HepG2 (cell line): ENCODE data around the gene LMTK2. TPM values are rescaled to one million over a fixed set of nuclear protein-coding genes. Genes with fewer than 3 reads are reported as not detected.

Experiments
- HNF4G ChIP-seq, 2 experiments: sonication (generic) in 1 of 2; formaldehyde crosslinking in 1 of 2; IDR thresholded peaks; 2 replicates each; pipeline versions ENCODE4 v1.4.0 to v1.6.1; 2011 to 2020; ENCODE audit warnings: borderline replicate concordance in 2 of 2, low read depth in 2 of 2, mild to moderate bottlenecking in 2 of 2, low read length in 1 of 2, missing genetic modification reagents in 1 of 2, moderate library complexity in 1 of 2
- RXRB ChIP-seq: IDR thresholded peaks from 2 replicates; pipeline ENCODE4 v1.6.1; 2016; ENCODE audit warnings: borderline replicate concordance, missing genetic modification reagents, missing compliant biosample characterization
- SALL1 ChIP-seq: sonication (generic); formaldehyde crosslinking; IDR thresholded peaks from 2 replicates; pipeline ENCODE4 v1.8.0; 2022; ENCODE audit warnings: mild to moderate bottlenecking, missing genetic modification reagents
- TBX3 ChIP-seq: fragments of 450-650 bp; IDR thresholded peaks from 2 replicates; pipeline ENCODE4 v1.6.1; 2017; ENCODE audit warnings: antibody characterized with exemption, mild to moderate bottlenecking, inconsistent platforms, borderline replicate concordance
- ZNF232 ChIP-seq: sonication (generic); formaldehyde crosslinking; IDR thresholded peaks from 2 replicates; pipeline ENCODE4 v1.4.0; 2020; ENCODE audit warnings: missing genetic modification reagents, borderline replicate concordance
- ZNF879 ChIP-seq: sonication (generic); formaldehyde crosslinking; IDR thresholded peaks from 2 replicates; pipeline ENCODE4 v1.8.1; 2023; ENCODE audit warnings: missing genetic modification reagents
- ZNF883 ChIP-seq: sonication (generic); formaldehyde crosslinking; IDR thresholded peaks from 2 replicates; pipeline ENCODE4 v1.5.1; 2020; ENCODE audit warnings: mild to moderate bottlenecking, missing genetic modification reagents; ENCODE audit errors: not compliant biosample characterization
- polyA plus RNA-seq, 8 experiments: library from polyadenylated mRNA; depleted of rRNA in 3 of 8; stranded (reverse) in 7 of 8; unstranded in 1 of 8; fragments of >200 nt; fragmentation: Illumina TruSeq in 4 of 8; extraction: Trizol in 4 of 8; gene quantifications; 2 replicates each; pipeline versions ENCODE4 v1.2.1 to v1.2.3, GENCODE V29; 2011 to 2016; ENCODE audit warnings: low read depth in 4 of 8, missing spikeins in 1 of 8, mixed read lengths in 1 of 8; ENCODE audit not compliant: insufficient read depth in 1 of 8
- total RNA-seq, 5 experiments: library from RNA; depleted of rRNA; stranded (reverse); fragments of >200 nt; fragmentation: Illumina TruSeq; extraction: Trizol; gene quantifications; 2 replicates each; pipeline ENCODE4 v1.2.3, GENCODE V29; 2016; ENCODE audit warnings: low read depth in 1 of 5
- TF ChIP-seq, protein P1 (sequence below): sonication (generic); formaldehyde crosslinking; IDR thresholded peaks from 2 replicates; pipeline ENCODE4 v1.9.0; 2021; ENCODE audit warnings: missing genetic modification reagents, mild to moderate bottlenecking, borderline replicate concordance
- TF ChIP-seq, protein P2 (sequence below): sonication (generic); formaldehyde crosslinking; IDR thresholded peaks from 2 replicates; pipeline ENCODE4 v1.4.0; 2020; ENCODE audit warnings: mild to moderate bottlenecking, missing genetic modification reagents
- TF ChIP-seq, protein P3 (sequence below): IDR thresholded peaks from 2 replicates; pipeline ENCODE4 v1.6.1; 2016
- TF ChIP-seq, protein P4 (sequence below): IDR thresholded peaks from 2 replicates; pipeline ENCODE4 v1.4.0; 2020; ENCODE audit warnings: mild to moderate bottlenecking, missing genetic modification reagents
- TF ChIP-seq, protein P5 (sequence below): sonication (generic); formaldehyde crosslinking; IDR thresholded peaks from 2 replicates; pipeline ENCODE4 v1.4.0; 2020; ENCODE audit warnings: missing genetic modification reagents, mild to moderate bottlenecking, borderline replicate concordance

The LMTK2 gene
- total and polyA plus RNA-seq, 2 of the 13 experiments (the other 11 are each of a cell fraction or from before 2014, with no cell fraction given): 9.5 to 11.7 TPM

DNA sequence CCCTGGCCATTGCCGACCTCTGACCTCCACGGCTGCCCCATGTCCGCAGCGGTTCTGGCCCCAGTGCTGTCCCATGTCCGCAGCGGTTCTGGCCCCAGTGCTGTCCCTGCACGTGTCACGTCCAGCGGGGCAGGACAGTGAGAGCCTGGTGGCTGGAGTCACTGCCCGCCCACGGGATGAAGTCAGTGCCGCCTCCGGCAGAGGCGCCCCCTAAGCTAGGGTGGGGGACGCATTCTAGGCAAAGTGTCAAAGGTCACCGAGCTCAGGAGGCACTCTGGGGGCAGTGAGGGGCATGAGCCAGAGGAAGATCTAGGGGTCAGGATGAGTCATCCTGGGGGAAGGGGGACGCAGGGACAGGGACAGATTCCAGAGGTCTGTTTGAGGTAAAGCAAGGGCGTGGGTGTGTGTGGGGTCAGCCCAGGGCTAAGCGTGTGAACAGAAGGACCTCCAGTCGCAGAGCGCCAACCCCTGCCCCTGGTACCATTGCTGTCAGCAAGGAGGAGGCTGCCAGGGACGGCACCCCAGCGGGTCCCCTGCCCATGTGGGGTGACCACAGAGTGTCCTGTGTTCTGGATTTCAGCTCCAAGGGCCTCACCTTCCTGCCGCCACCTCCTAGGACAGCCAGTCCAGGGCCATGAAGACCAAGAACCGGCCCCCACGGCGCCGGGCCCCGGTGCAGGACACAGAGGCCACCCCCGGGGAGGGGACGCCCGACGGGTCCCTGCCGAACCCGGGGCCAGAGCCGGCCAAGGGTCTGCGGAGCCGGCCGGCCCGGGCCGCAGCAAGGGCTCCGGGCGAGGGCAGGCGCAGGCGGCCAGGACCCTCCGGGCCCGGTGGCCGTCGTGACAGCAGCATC, 105.2 kb downstream of the LMTK2 start (continued):
- peak; percentile 93 for TF ChIP-seq RXRB (CRISPR knock-in tag)
- peak; percentile 87 for TF ChIP-seq SALL1
- TF ChIP-seq, protein P1, sequence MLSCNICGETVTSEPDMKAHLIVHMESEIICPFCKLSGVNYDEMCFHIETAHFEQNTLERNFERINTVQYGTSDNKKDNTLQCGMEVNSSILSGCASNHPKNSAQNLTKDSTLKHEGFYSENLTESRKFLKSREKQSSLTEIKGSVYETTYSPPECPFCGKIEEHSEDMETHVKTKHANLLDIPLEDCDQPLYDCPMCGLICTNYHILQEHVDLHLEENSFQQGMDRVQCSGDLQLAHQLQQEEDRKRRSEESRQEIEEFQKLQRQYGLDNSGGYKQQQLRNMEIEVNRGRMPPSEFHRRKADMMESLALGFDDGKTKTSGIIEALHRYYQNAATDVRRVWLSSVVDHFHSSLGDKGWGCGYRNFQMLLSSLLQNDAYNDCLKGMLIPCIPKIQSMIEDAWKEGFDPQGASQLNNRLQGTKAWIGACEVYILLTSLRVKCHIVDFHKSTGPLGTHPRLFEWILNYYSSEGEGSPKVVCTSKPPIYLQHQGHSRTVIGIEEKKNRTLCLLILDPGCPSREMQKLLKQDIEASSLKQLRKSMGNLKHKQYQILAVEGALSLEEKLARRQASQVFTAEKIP (CRISPR knock-in tag): no peak
- TF ChIP-seq, protein P2, sequence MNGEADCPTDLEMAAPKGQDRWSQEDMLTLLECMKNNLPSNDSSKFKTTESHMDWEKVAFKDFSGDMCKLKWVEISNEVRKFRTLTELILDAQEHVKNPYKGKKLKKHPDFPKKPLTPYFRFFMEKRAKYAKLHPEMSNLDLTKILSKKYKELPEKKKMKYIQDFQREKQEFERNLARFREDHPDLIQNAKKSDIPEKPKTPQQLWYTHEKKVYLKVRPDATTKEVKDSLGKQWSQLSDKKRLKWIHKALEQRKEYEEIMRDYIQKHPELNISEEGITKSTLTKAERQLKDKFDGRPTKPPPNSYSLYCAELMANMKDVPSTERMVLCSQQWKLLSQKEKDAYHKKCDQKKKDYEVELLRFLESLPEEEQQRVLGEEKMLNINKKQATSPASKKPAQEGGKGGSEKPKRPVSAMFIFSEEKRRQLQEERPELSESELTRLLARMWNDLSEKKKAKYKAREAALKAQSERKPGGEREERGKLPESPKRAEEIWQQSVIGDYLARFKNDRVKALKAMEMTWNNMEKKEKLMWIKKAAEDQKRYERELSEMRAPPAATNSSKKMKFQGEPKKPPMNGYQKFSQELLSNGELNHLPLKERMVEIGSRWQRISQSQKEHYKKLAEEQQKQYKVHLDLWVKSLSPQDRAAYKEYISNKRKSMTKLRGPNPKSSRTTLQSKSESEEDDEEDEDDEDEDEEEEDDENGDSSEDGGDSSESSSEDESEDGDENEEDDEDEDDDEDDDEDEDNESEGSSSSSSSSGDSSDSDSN (CRISPR knock-in tag): peak; percentile 43; the same call in 1 of the 2 replicates
- TF ChIP-seq, protein P3, sequence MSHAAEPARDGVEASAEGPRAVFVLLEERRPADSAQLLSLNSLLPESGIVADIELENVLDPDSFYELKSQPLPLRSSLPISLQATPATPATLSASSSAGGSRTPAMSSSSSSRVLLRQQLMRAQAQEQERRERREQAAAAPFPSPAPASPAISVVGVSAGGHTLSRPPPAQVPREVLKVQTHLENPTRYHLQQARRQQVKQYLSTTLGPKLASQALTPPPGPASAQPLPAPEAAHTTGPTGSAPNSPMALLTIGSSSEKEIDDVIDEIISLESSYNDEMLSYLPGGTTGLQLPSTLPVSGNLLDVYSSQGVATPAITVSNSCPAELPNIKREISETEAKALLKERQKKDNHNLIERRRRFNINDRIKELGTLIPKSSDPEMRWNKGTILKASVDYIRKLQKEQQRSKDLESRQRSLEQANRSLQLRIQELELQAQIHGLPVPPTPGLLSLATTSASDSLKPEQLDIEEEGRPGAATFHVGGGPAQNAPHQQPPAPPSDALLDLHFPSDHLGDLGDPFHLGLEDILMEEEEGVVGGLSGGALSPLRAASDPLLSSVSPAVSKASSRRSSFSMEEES (CRISPR knock-in tag): no peak
- TF ChIP-seq, protein P4, sequence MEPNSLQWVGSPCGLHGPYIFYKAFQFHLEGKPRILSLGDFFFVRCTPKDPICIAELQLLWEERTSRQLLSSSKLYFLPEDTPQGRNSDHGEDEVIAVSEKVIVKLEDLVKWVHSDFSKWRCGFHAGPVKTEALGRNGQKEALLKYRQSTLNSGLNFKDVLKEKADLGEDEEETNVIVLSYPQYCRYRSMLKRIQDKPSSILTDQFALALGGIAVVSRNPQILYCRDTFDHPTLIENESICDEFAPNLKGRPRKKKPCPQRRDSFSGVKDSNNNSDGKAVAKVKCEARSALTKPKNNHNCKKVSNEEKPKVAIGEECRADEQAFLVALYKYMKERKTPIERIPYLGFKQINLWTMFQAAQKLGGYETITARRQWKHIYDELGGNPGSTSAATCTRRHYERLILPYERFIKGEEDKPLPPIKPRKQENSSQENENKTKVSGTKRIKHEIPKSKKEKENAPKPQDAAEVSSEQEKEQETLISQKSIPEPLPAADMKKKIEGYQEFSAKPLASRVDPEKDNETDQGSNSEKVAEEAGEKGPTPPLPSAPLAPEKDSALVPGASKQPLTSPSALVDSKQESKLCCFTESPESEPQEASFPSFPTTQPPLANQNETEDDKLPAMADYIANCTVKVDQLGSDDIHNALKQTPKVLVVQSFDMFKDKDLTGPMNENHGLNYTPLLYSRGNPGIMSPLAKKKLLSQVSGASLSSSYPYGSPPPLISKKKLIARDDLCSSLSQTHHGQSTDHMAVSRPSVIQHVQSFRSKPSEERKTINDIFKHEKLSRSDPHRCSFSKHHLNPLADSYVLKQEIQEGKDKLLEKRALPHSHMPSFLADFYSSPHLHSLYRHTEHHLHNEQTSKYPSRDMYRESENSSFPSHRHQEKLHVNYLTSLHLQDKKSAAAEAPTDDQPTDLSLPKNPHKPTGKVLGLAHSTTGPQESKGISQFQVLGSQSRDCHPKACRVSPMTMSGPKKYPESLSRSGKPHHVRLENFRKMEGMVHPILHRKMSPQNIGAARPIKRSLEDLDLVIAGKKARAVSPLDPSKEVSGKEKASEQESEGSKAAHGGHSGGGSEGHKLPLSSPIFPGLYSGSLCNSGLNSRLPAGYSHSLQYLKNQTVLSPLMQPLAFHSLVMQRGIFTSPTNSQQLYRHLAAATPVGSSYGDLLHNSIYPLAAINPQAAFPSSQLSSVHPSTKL (CRISPR knock-in tag): peak; percentile 64
- TF ChIP-seq ZNF883 (CRISPR knock-in tag): peak; percentile 34
- TF ChIP-seq, protein P5, sequence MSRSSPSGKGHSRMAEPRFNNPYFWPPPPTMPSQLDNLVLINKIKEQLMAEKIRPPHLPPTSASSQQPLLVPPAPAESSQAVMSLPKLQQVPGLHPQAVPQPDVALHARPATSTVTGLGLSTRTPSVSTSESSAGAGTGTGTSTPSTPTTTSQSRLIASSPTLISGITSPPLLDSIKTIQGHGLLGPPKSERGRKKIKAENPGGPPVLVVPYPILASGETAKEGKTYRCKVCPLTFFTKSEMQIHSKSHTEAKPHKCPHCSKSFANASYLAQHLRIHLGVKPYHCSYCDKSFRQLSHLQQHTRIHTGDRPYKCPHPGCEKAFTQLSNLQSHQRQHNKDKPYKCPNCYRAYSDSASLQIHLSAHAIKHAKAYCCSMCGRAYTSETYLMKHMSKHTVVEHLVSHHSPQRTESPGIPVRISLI: 0 out of 2 replicates have a peak, but pooled peaks have one; percentile 31
- peak; percentile 89; the same call in 1 of the 2 replicates for TF ChIP-seq HNF4G (IDR thresholded peaks at IDR 0.05; ENCODE audit: borderline replicate concordance, low read depth, low read length)
- TF ChIP-seq HNF4G (CRISPR knock-in tag; IDR thresholded peaks at IDR 0.05; ENCODE audit: borderline replicate concordance, low read depth): peak; percentile 69; the same call in 1 of the 2 replicates
- no peak for TF ChIP-seq ZNF232 (CRISPR knock-in tag)
- no peak for TF ChIP-seq ZNF879 (CRISPR knock-in tag)
- TF ChIP-seq TBX3: peak; percentile 64; the same call in 1 of the 2 replicates
